SK-MEL-5 (cell line): ENCODE measurements around the gene PREB. TPM values are rescaled to one million over a fixed set of nuclear protein-coding genes. Genes with fewer than 3 reads are reported as not detected.
"Not testable (repeated sequence)": the region's sequence is repeated elsewhere in the genome, so short reads cannot be mapped to it uniquely, and the experiment has no call there.

ENCODE experiments used
- DNase-seq: peaks from one replicate; pipeline ENCODE4 v3.0.0-alpha.2; 2016; ENCODE audit warnings: low read depth, low spot score
- in situ Hi-C: cut with HindIII; loops from 2 replicates; pipeline ENCODE4 v1.10.0; 2016; ENCODE audit warnings: low sequenced_read_pairs, high pct_unique_total_duplicates, low pct_unique_long_range_greater_than_20kb
- total RNA-seq: library from RNA; depleted of rRNA; stranded (reverse); fragments of >200 nt; shearing (Covaris generic); gene quantifications from 2 replicates; pipeline ENCODE4 v1.2.3, GENCODE V29; 2014

Gene PREB
- total RNA-seq, 1 experiment from 2014 or later = 98.1 TPM

- in situ Hi-C loops = no loop called here
- no peak for DNase-seq
These were observed 493 bp upstream of the PREB start for GRCh38 chr2:27134781-27135477.

- no peak for DNase-seq
- in situ Hi-C loops = no loop called here
These were observed 1.1 kb downstream of the PREB start for GRCh38 chr2:27133195-27133875.

GRCh38 chr2:27131429-27131828 lies 3.0 kb downstream of the PREB start:
- DNase-seq = no peak
- in situ Hi-C loops = no loop called here

- in situ Hi-C loops = no loop called here
- no peak for DNase-seq
These were observed 4.0 kb downstream of the PREB start for GRCh38 chr2:27130396-27130795.

GRCh38 chr2:27128668-27129571 lies 5.5 kb downstream of the PREB start:
- in situ Hi-C loops = no loop called here
- DNase-seq = no peak

- in situ Hi-C loops = no loop called here
- no peak for DNase-seq
These were observed 6.4 kb downstream of the PREB start for GRCh38 chr2:27127883-27128667.

- no peak for DNase-seq
- in situ Hi-C loops = no loop called here
These were observed 8.2 kb downstream of the PREB start for GRCh38 chr2:27126252-27126710.

GRCh38 chr2:27125104-27125503 lies 9.3 kb downstream of the PREB start:
- in situ Hi-C loops = no loop called here
- DNase-seq = no peak

GRCh38 chr2:27123302-27124150 lies 10.9 kb downstream of the PREB start, which contains the start of gene ABHD1:
Gene ABHD1, plus strand, starts transcription at chr2:27123815. Its CDS starts 134 bp downstream, at chr2:27123949.
- DNase-seq = peak; percentile 30
- in situ Hi-C loops = no loop called here

GRCh38 chr2:27122791-27123190 lies 11.6 kb downstream of the PREB start:
- no peak for DNase-seq
- in situ Hi-C loops = no loop called here

- no peak for DNase-seq
- in situ Hi-C loops = no loop called here
These were observed 12.5 kb downstream of the PREB start for GRCh38 chr2:27121906-27122305.

- DNase-seq, in situ Hi-C loops: not testable (repeated sequence)
These were observed 15.1 kb downstream of the PREB start for GRCh38 chr2:27119330-27119670.

GRCh38 chr2:27118525-27119329 lies 15.7 kb downstream of the PREB start, which contains the start of gene CGREF1:
Gene CGREF1, minus strand, starts transcription at chr2:27119128. Its CDS starts 14,762 bp downstream, at chr2:27104366.
- in situ Hi-C loops = no loop called here
- DNase-seq = no peak

GRCh38 chr2:27117995-27118524 lies 16.4 kb downstream of the PREB start:
- in situ Hi-C loops = no loop called here
- no peak for DNase-seq

- in situ Hi-C loops = no loop called here
- DNase-seq = no peak
These were observed 18.9 kb downstream of the PREB start for GRCh38 chr2:27115519-27115918.
